ENCODE results near the gene ZNF816.

DNA sequence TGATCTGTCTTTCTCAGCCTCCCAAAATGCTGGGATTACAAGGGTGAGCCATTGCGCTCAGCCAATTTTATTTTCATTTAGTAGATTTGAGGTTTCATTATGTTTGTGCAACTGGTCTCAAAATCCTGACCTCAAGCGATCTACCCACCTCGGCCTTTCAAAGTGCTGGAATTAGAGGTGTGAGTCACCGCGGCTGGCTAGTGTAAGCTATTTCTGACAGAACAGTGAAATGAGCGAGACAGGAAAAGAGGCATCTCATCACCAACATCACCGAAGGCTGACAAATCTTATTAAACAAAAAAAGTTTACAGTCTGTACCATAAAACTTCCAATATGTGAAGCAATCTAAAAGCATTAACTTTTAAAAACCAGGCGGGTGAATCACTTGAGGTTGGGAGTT lies 27.2 kb downstream of the ZNF816 start:
- TF ChIP-seq POLR2AphosphoS5 (IDR thresholded peaks at IDR 0.05): no peak
- TF ChIP-seq, protein P1, sequence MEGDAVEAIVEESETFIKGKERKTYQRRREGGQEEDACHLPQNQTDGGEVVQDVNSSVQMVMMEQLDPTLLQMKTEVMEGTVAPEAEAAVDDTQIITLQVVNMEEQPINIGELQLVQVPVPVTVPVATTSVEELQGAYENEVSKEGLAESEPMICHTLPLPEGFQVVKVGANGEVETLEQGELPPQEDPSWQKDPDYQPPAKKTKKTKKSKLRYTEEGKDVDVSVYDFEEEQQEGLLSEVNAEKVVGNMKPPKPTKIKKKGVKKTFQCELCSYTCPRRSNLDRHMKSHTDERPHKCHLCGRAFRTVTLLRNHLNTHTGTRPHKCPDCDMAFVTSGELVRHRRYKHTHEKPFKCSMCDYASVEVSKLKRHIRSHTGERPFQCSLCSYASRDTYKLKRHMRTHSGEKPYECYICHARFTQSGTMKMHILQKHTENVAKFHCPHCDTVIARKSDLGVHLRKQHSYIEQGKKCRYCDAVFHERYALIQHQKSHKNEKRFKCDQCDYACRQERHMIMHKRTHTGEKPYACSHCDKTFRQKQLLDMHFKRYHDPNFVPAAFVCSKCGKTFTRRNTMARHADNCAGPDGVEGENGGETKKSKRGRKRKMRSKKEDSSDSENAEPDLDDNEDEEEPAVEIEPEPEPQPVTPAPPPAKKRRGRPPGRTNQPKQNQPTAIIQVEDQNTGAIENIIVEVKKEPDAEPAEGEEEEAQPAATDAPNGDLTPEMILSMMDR (IDR thresholded peaks at IDR 0.05): no peak
- no peak for TF ChIP-seq POLR2A (IDR thresholded peaks at IDR 0.05)
- no peak for TF ChIP-seq EP300 (IDR thresholded peaks at IDR 0.05; ENCODE audit: low read depth)
